ENCODE measurements around the gene LRP4.

The LRP4 gene

DNA sequence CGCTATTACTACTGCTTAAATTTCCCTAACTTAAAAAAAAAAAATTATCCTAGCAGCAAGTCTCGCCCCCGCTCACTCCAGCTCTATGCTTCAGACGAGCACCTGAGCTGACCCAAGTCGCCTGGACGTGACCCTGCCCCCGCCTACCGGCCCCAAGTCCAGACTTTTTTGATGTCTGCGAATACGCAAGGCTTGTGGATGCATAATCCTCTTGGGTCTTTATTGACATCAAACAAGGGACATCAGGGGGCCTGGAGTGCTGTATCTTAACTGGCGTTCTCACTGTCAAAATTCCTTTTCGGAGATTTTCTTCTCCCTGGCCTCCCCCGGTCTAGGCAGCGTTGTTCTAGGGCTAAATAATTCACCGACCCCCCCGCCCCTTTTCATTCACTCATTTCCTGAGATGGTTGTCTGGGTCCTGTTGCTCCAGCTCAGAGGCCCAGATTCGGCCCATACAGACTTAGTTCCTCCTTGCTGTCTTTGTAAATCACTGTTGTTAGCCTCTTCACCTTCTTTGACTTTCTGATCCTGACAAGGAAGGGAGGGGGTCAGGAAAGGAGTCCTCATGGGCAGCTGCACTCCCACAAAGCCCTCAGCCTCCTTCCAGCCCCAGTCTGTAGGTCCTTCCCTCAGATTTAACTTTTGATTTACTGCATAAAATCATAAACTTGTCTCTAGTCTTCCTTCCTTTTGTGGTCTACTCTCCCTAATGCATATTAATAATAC lies 601 bp upstream of the LRP4 start:
- DNase-seq (ENCODE audit: low read depth), result no peak

- DNase-seq (ENCODE audit: low read depth), result no peak
Measured at GRCh38 chr11:46917762-46918082, 628 bp downstream of the LRP4 start.

DNA sequence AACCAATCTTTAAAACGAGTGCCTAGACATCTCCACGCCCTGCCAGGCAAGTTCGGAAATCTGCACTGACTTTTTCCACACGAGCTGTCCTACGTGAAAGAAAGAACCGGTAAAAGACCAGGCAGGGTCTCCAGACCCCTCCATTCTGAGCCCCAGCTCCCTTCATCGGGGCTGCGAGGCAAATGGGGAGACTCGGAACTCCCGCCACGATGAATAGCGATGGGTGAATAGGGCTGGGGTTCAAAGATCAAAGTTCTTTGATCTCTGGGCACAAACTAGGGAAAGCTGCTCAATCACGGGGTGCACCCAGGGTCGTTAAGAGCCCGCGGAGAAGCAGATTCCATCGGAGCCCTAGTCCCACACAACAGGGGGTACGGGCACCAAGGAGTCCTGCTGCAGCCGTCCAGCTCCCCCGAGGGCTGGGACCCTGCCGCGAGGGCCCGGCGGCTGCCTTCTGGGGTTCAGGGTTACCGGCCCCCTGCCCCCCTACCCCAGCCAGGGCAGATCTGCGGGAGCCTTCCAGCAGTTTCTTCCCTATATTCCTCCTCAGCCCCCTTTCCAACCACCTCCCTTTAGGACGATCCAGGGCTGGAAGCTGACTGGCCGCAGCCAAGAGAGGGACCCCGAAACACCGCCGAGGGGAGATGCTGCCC lies 1.1 kb downstream of the LRP4 start:
- no peak for DNase-seq (ENCODE audit: low read depth)

DNA sequence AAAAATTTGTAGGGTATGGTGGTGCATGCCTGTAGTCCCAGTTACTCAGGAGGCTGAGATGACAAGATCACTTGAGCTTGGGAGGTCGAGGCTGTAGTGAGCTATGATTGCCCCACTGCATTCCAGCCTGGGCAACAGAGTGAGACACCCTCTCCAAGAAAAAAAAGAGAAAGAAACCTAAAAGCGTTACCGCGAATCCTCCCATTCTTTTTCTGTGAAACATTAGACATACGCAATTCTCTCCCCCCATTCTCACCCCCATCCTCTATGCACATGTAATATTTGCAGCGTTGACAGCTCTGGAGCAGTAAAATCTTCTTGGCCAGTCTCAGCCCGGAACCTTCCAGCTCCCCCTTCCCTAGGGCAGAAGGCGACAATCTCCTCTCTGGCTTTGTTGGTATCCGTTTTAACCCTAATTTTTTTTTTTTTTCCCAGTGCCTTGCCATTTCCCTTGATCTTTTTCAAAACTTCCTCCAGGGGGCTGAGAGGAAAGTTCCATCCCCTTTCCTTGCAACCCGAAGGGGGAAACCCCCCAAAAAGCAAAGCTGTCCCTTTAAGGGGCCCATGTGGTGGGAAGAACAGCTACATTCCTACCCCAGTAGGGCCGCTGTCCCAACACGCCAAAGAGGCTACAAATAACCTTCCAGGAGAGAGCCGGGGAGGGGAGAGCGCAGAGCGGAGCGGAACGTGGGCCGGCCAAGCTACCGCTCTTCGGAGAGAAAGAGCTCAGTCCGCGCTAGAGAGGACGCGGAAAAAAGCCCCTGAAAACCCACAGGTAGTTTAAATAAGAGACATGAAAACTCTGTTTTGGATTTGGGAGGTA lies 1.9 kb downstream of the LRP4 start:
- no peak for DNase-seq (ENCODE audit: low read depth)

GRCh38 chr11:46914910-46915309 lies 3.4 kb downstream of the LRP4 start:
- no peak for DNase-seq (ENCODE audit: low read depth)

DNA sequence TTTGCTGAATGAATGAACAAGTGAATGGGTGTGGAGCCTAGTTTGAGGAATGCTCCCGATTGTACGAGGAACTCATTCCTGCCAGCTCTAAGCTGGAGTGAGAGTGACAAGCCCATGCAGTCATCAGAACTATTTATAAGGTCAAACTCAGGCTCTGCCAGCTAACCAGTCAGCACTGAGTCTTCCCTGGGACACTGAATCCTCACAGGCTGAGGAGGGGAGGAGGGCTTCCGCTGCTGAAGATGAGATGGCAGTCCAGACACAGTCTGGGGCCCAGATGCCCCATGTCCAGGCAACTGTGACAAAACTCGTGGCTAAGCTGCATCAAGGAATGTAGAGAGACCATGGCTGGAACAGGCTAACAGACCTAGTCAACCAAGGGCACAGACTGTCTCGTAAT lies 4.0 kb downstream of the LRP4 start:
- no peak for DNase-seq (ENCODE audit: low read depth)

DNA sequence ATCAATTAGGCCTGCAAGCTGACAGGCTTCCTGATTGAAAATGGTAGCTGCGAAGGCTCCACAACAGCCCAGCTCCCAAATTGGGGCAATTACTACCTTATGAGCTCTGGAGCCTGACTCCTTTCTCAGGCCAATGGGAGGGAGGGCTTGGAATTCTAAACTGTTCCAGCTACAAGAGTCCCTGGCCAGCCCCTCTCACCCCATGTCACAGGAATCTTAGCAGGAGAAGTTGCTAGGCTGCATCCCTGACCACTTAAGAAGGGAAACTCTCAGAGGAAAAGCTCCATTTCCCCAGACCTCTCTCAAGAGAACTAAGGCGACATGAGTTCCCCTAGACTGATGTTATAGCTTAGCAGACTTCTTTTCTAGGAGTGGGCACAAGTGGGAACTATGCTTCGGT lies 4.9 kb downstream of the LRP4 start:
- no peak for DNase-seq (ENCODE audit: low read depth)

DNA sequence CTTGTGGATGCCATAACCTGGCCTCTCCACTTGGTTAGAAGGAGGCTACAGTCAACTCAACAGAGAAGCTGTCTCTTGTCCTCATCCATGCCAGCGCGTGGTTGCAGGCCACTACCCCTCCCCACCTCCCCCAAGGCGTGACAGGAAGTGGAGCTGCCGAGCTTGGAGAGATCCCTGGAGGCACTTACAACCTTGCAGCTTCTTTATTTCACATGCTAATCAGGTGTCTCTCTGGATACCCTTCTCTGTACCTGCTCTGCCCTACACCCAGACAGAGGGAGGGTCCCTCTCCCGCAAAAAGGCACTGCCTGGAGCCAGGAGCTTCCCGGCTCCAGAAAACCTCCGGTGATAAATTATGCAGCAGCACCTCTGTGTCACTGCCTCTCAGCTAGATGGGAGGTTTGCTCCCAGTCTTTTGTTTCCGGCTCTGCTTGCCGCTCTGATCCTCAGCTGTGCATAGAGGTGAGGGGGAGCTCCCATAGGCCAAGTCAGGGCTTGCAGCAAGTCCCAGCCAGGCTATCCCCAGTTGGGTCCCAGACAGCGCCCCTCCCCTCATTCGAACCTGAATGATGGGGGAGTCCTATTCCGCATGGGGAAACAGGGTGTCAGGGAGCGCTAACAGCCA lies 5.7 kb downstream of the LRP4 start:
- DNase-seq (ENCODE audit: low read depth), result no peak

- DNase-seq (ENCODE audit: low read depth), result no peak
Measured at GRCh38 chr11:46907606-46908005, 10.7 kb downstream of the LRP4 start.

- no peak for DNase-seq (ENCODE audit: low read depth)
Measured at GRCh38 chr11:46906609-46907041, 11.7 kb downstream of the LRP4 start.

- DNase-seq (ENCODE audit: low read depth), result no peak
Measured at GRCh38 chr11:46905806-46906205, 12.5 kb downstream of the LRP4 start.

GRCh38 chr11:46903846-46904245 lies 14.5 kb downstream of the LRP4 start:
- DNase-seq (ENCODE audit: low read depth), result no peak

DNA sequence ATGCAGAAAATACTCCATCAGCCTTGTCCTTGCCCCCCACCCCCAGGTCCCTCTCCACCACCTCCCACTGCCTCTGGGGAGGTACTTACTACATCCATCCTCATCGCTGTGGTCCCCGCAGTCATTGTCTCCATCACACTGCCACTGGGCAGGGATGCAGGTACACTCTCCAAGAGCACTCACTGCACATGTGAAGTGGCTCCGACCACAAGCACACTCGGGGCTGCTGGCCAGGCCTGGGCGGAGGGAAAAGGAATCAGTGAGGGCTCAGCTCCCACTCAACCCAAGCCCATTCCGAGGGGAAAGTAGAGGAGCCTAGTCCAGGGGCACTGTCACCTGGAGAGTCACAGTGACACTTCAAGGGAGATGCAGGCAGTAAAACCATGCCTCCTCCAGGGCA lies 15.7 kb downstream of the LRP4 start:
- no peak for DNase-seq (ENCODE audit: low read depth)

GRCh38 chr11:46901156-46901555 lies 17.2 kb downstream of the LRP4 start:
- DNase-seq (ENCODE audit: low read depth), result no peak

- no peak for DNase-seq (ENCODE audit: low read depth)
Measured at GRCh38 chr11:46900091-46900746, 18.1 kb downstream of the LRP4 start.

GRCh38 chr11:46899501-46900025 lies 18.8 kb downstream of the LRP4 start:
- DNase-seq (ENCODE audit: low read depth), result no peak

DNA sequence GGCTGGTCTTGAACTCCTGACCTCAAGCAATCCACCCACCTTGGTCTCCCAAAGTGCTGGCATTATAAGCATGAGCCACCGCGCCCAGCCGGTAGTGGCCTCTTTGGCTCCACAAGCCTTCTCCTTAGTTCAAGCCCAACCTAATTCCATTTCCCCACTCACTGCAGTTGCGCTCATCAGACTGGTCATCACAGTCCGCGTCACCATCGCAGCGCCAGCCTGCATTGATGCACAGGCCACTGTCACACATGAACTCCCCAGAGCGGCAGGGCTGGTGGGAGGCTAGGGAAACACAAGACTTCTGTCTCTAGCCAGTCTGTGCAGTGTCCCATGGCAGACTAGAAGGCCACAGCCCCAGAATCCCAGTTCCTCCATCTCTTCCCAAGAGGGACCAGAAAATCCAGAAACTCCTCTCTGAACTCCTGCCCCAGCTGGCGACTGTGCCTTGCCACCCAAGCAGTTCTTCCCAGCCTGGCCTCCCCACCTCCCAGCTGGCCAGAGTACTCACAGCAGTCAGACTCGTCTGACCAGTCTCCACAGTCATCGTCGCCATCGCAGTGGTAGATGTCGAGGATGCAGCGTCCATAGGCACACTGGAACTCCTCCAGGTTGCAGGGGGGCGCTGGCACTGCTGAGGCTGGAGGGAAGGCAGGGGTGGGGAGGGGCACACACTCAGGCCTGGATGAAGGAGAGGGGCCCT lies 19.8 kb downstream of the LRP4 start:
- no peak for DNase-seq (ENCODE audit: low read depth)

DNA sequence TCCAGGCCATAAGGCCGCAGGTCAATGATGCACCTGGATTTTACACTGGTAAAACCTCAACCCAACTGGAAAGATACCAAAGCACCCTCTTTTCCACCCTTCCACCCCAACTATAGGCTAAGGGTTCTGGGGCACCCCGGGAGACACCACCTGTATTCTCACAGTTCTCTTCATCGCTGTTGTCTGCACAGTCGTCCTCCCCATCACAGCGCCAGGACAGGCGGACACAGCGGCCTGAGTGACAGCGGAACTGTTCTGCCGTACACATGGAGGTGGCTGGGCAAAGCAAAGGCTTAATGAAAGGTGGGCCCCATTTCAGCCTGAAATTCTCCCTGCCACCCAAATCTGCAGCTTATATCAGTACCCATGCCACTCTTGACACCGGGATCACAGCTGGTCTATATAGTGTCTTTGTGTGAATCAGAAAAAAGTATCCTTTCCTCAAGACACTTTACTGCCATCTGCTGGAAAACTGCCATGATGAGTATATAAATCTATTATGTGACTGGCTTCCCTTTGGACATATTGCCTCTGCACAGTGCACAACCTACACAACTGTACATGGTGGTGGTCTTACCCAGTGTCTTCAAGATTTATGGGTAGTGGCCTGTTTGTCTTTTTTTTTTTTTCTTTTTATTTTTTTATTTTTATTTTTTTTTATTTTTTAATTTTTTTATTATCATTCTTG lies 21.5 kb downstream of the LRP4 start:
- DNase-seq (ENCODE audit: low read depth), result no peak

DNA sequence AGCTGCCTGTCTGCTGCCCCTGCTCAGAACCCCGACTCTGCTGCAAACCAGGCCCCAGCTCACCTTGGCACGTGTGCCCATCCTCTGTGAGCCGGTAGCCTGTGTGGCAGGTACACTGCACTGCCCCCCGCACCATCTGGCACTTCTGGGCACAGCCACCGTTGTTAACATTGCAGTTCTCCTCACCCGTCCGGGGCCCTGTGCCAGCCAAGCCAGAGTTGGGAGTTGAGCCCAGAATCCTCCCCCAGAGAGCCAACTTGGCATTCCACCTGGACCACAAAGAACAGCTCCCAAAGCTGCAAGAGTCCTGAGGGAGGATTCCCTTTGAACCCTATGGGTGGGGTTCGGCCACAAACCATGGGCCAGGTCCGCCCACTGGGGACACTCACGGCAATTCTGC lies 22.5 kb downstream of the LRP4 start:
- DNase-seq (ENCODE audit: low read depth), result no peak

DNA sequence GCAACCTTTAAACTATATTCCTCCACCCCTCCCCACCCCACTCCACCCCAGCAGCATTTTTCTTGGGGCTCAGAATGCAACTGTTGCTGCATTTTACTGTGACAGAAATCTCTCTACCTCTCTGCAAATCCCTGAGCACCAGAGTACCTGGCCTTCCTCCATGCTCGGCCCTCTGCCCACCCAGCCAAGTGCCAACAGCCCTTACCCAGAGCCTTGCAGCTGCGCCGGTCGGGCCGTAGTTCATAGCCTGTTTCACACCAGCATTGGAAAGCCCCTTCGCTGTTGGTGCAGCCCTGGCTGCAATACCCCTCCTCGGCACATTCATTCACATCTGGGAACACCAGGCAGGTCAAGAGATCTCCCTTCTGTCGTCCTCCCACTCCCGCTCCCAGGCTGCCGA lies 23.4 kb downstream of the LRP4 start:
- no peak for DNase-seq (ENCODE audit: low read depth)

DNA sequence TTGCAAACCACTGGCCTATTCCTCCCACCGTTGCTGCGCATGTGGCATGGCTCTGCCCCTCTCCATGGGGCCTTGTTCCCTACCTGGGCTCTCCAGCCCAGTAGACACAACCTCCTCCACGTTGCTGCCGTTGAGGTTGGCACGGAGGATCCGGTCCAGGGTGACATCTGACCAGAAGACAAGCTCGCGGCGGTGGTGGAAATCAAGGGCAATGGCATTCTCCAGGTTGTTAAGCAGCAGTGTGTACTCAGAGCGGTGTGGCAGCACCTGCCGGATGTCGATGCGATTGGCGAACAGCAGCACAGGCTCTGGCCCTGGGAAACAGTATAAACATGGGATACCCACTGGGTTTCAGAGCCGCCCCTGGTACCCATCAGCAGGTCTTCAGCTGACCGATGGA lies 23.8 kb downstream of the LRP4 start:
- no peak for DNase-seq (ENCODE audit: low read depth)

Data from CMK (cell line).